HG02970 (cell line): ENCODE data around the gene APOC3.

ENCODE experiments used
- ATAC-seq: cut with Tn5 transposase; IDR thresholded peaks from one replicate; pipeline ENCODE4 v1.9.1; 2021; ENCODE audit warnings: mild to moderate bottlenecking, moderate library complexity, moderate number of reproducible peaks; ENCODE audit not compliant: unreplicated experiment, low FRiP score

APOC3 gene

DNA sequence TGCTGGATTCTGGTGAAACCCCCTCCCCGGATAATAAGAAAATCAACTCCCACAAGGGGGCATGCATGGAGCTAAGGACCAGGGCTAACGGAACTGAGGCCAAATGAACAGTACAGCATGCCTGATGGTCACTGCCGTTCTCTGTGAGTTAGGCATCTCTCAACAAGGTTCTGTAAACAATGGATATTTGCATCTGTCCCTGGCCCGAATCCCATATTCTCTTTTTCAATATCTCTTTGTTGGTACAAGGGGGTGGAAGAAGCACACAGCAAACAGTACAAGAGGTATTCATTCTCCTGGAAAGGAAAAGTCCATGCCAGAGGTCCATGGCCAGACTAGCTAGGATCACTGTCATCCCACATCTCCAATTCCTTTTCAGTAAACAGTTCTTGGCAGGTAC, 39.9 kb downstream of the APOC3 start:
- ATAC-seq = no peak

DNA sequence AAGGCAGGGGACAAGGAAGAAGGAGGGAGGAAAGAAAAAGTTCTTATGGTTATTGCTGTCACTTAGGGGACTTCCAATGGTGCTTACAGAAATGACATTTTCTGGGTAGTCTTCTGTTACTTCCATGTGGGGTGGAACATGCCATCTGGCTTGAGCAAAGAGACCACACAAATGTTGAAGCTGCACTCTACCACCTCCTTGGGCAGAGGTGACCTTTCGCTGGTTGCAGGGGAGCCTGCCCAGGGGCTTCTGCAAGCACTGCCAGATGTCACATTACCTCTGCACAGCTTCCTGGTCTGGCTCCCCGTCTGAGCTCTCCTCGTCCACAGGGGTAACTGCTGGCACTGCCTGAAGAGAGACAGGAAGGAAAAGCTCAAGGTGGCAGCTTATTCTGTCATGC, 40.3 kb downstream of the APOC3 start:
- no peak for ATAC-seq

DNA sequence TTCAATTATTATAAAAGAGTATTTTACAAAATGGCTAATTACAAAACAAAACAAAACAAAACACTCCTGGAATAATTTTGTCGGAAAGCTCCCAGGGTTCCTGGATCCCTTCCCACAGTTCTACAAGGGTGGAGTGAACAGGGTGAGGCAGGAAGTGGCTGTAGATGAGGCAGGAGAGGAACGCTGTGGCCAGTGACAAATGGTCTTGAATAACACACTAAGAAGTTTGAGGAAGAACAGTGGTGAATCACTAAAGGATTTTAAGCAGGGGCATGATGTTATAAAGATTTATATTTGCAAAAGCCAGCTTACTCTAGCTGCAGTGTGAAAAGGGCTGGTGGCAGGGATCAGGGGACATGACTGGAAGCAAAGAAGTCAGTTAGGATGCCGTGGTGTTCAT, 41.5 kb downstream of the APOC3 start:
- no peak for ATAC-seq

DNA sequence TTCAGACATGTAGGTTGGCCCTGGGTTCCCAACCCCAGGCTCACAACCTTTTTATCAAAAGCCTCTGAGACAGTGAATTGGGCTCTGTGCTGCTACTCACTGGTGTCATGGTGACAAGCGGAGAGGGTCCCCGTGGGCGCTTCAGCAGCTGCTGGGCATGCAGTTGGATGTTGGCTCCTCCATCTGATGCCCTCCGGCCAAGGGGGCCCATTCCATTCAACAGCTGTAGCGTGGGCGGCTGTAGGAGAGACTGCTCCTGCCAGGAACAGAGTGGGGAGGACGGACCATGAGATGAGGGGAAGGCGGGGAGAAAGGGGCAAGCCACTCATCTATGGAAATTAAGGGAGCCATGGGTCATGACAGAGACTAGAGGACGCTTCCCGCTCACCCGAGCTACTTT, 43.7 kb downstream of the APOC3 start:
- no peak for ATAC-seq

DNA sequence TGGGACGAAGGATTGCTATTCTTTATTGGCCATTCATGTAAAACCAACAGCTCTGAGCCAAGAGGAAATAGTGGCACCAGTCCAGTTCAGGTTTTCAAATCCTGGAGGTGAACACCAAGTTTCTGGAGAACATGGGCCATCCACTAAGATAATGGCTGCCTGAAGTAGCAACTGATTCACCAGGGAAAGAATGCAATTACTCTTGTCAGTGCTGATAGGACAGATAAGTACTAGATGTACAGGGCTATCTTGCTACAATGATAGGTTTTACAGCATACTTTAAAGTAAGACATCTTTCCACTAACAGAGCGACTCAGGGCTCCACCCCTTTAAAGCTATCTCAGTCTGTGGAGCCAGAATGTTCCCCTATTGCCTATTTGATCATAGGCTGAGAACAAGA, 44.5 kb downstream of the APOC3 start:
- no peak for ATAC-seq

DNA sequence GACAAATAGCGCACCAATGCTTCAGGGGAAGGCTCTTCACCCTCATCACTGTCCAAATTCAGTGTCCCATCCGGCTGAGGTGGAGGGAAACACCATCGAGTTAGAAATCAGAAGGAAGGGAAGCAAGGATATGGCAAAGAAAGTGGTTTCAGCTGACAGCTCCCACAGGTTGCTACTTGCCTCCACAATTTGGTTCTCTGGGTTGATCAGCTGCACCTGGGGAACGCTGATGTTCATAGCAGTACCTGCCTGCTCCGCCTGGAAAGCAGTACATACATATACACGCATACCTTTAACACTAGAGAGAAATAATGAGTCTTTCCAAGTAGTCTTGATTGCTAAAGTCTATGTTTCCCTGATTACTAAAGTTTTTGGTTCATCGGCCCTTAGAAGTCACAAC, 45.5 kb downstream of the APOC3 start:
- no peak for ATAC-seq

DNA sequence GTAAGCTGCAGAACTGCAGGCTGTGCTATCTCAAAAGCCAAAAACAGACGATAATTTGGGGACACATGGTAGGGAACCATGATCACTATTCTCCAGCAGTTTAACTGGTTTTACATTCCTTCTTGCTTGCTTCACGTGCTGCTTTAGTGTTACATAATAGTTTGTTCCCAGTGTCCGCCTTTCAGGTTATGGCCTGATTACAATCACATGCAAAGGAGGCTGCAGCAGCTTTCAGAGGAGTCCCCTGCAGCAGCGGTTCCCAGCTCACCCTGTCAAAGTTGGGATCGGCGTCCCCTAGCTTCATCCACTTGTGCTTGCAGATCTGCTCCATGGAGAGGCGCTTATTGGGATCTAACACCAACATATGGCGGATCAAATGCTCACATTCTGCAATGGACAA, 46.9 kb downstream of the APOC3 start:
- no peak for ATAC-seq

DNA sequence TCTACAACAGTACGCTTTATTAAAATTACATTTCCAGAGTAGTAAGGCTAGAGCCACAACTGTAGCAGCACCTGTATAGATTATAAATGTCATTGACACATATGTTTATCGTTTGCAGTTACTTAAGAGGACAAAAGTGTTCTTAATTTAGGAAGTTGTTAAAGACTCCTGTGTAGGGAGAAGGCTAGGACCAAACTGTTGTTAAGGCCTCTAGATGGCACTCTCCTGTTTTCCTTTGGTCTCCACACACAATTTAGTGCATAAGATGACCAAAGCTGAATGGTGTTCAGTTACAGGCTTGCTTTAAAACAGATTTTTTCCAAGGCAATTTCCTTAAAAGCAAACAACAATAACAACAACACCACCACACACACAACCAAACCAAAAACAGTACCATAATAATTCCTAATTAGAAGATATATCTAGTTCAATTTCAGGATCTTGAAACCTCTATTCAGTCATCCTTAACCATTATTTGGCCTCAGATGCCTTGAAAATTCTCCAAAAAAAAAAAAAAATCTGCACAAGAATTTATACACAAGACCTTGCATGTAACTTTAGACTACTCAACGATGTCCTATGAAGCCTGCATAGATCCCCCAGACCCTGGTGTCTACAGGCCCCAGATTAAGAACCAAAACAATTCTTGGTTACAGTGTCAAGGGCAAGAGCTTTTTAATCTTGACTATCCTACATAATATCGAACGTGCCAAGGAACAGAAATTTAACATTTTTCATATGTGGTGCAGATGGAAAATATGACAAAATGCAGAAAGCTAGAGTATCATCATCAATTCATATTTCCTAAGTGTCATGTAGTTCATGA, 50.3 kb downstream of the APOC3 start:
- no peak for ATAC-seq

DNA sequence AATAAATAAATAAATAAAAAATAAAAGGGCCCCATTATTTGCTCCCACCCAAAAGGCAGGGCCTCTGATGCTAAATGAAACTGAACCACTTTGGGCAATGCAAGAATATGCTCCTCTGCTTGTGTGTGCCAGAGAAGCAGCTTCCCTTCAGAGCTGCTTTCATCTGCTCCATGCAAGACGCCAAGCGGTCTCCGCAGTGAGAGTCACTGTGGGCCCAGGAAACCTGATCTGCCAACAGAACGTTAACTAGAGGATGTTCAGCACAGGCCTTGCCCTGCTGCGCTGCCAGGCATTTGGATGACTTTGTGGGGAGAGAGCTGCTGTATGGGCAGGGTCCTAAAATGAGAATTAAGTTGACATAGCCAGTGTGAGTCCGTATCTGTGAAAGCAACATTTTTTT, 51.4 kb downstream of the APOC3 start:
- no peak for ATAC-seq

DNA sequence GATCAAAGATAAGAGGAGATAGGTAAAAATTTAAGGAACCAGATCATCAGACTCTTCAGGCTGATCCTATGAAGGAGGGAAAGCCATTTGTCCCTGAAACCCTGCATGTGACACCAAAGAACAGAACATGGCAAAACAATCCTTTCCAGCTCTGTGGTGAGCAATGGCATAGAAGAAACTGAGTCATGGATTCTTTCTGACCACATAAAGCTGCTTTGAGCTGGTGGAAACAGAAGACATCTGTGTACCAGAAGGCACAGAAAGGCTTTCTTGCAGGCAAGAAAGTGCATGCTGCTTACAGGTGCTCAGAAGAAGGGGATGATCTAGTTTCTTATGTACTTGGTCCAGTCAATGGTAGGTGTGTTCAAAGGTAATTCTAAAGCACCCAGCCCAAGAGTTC, 52.7 kb downstream of the APOC3 start:
- no peak for ATAC-seq
